Measurements from ENCODE around the gene HSPA12A. TPM values are rescaled to one million over a fixed set of nuclear protein-coding genes. Genes with fewer than 3 reads are reported as not detected.

The HSPA12A gene
- total and polyA plus RNA-seq, 4 donors = 2.0 to 9.8 (median 5.0) TPM

- H3K36me3 ChIP-seq (ENCODE audit: control insufficient read depth in 4 of 4, insufficient read depth in 4 of 4, low read length in 4 of 4) = peaks cover 0 to 2% (median 0%) of the 10 kb centered on the region in 4 donors
- TF ChIP-seq, protein P1, sequence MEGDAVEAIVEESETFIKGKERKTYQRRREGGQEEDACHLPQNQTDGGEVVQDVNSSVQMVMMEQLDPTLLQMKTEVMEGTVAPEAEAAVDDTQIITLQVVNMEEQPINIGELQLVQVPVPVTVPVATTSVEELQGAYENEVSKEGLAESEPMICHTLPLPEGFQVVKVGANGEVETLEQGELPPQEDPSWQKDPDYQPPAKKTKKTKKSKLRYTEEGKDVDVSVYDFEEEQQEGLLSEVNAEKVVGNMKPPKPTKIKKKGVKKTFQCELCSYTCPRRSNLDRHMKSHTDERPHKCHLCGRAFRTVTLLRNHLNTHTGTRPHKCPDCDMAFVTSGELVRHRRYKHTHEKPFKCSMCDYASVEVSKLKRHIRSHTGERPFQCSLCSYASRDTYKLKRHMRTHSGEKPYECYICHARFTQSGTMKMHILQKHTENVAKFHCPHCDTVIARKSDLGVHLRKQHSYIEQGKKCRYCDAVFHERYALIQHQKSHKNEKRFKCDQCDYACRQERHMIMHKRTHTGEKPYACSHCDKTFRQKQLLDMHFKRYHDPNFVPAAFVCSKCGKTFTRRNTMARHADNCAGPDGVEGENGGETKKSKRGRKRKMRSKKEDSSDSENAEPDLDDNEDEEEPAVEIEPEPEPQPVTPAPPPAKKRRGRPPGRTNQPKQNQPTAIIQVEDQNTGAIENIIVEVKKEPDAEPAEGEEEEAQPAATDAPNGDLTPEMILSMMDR (IDR thresholded peaks at IDR 0.05; ENCODE audit: control extremely low read depth, extremely low read depth) = no peak
- no peak overlapping the region for H3K4me3 ChIP-seq
- no peak overlapping the region for H3K27ac ChIP-seq (ENCODE audit: low read depth in 1 of 2, low read length in 1 of 2)
- 79 to 85% methylated on average over 8 of the region's 8 CpGs for WGBS, 2 donors
- no peak overlapping the region for H3K9ac ChIP-seq (ENCODE audit: insufficient read depth in 1 of 2, low read length in 2 of 2)
- H3K9me3 ChIP-seq (ENCODE audit: control insufficient read depth in 4 of 4, insufficient read depth in 3 of 4, low read length in 3 of 4) = peaks cover 0 to 2% (median 0%) of the 10 kb centered on the region in 4 donors
- H3K27me3 ChIP-seq (ENCODE audit: control insufficient read depth in 3 of 3, insufficient read depth in 3 of 3, low read length in 2 of 3) = no peaks in the 10 kb centered on the region
- ATAC-seq (ENCODE audit: insufficient read depth, low FRiP score) = no peak
- no peaks in the 10 kb centered on the region for H3K4me1 ChIP-seq (ENCODE audit: control insufficient read depth in 5 of 5, insufficient read depth in 5 of 5, low read length in 5 of 5)
- peak in 1 of 3 donors; percentile 3 for DNase-seq
These were observed 65.7 kb downstream of the HSPA12A start for GRCh38 chr10:116676633-116677032.

- H3K9me3 ChIP-seq (ENCODE audit: control insufficient read depth in 4 of 4, insufficient read depth in 3 of 4, low read length in 3 of 4) = peaks cover 0 to 2% (median 0%) of the 10 kb centered on the region in 4 donors
- no peak overlapping the region for H3K9ac ChIP-seq (ENCODE audit: insufficient read depth in 1 of 2, low read length in 2 of 2)
- H3K4me1 ChIP-seq (ENCODE audit: control insufficient read depth in 5 of 5, insufficient read depth in 5 of 5, low read length in 5 of 5) = no peaks in the 10 kb centered on the region
- ATAC-seq (ENCODE audit: insufficient read depth, low FRiP score) (no peak), DNase-seq (no peak)
- TF ChIP-seq, protein P1 (IDR thresholded peaks at IDR 0.05; ENCODE audit: control extremely low read depth, extremely low read depth) = no peak
- H3K36me3 ChIP-seq (ENCODE audit: control insufficient read depth in 4 of 4, insufficient read depth in 4 of 4, low read length in 4 of 4) = peaks cover 0 to 2% (median 0%) of the 10 kb centered on the region in 4 donors
- no peak overlapping the region for H3K27ac ChIP-seq (ENCODE audit: low read depth in 1 of 2, low read length in 1 of 2)
- 88% methylated on average over 11 of the region's 11 CpGs for WGBS, 2 donors
- no peak overlapping the region for H3K4me3 ChIP-seq
- no peaks in the 10 kb centered on the region for H3K27me3 ChIP-seq (ENCODE audit: control insufficient read depth in 3 of 3, insufficient read depth in 3 of 3, low read length in 2 of 3)
These were observed 66.2 kb downstream of the HSPA12A start for GRCh38 chr10:116676118-116676517.

GRCh38 chr10:116674901-116675423 lies 67.4 kb downstream of the HSPA12A start:
- Histone ChIP-seq H3K9ac (ENCODE audit: insufficient read depth in 1 of 2, low read length in 2 of 2) (no peak overlapping the region), H3K9me3 (ENCODE audit: control insufficient read depth in 4 of 4, insufficient read depth in 3 of 4, low read length in 3 of 4) (peaks cover 0 to 2% (median 0%) of the 10 kb centered on the region in 4 donors), H3K27me3 (ENCODE audit: control insufficient read depth in 3 of 3, insufficient read depth in 3 of 3, low read length in 2 of 3) (peaks cover 0 to under 1% (median 0%) of the 10 kb centered on the region in 3 donors), H3K27ac (ENCODE audit: low read depth in 1 of 2, low read length in 1 of 2) (no peak overlapping the region), H3K36me3 (ENCODE audit: control insufficient read depth in 4 of 4, insufficient read depth in 4 of 4, low read length in 4 of 4) (peaks cover 0 to 2% (median 0%) of the 10 kb centered on the region in 4 donors), H3K4me1 (ENCODE audit: control insufficient read depth in 5 of 5, insufficient read depth in 5 of 5, low read length in 5 of 5) (peaks cover 0 to 1% (median 0%) of the 10 kb centered on the region in 5 donors), H3K4me3 (no peak overlapping the region)
- TF ChIP-seq, protein P1 (IDR thresholded peaks at IDR 0.05; ENCODE audit: control extremely low read depth, extremely low read depth) = no peak
- DNase-seq = no peak
- 88 to 92% methylated on average over 32 of the region's 32 CpGs for WGBS, 2 donors
- ATAC-seq (ENCODE audit: insufficient read depth, low FRiP score) = no peak
